Cerebellar nuclear complex (tissue), 1 donor: Measurements from ENCODE around the gene TMEM52.

ENCODE experiments used
- DNase-seq, 2 experiments: peaks; one replicate each; lab custom pipeline; 2025; lab: John Stamatoyannopoulos, UW

The TMEM52 gene

DNA sequence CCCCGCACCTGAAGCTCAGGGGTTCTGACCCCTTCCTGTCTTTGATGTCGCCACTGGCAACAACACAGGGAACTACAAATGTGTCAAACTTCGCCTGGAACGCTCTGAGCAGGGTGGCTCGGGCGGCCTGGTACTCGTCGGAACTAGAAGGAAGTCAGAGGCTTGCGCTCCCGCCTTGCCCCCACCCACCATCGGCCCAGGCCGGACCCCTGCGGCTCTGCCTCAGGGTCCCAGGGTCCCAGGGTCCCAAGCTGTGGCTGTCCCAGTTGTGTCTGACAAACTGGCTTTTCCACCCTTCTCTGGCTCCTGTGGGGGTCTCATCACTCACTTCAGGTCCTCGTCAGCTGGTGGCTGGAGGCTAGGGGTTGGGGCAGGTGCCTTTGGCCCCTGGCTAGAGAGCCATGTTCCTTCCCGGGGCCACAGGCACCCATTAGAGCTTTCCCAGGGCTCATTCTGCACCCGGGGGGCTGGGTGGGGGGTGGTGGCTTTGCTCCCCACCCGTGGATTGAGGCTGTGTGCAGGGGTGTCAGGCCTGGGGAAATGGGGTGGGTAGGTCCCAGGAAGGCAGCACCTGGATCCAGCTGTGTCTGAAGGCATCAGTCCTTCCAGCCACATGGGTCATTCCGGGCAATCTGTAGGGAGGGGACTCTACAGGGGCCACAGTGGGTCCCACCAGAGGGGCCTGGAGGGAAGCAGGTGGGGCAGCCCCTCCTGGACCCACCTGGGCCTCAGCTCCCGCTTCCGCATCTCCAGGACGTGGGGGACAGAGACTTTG lies 8.0 kb upstream of the TMEM52 start:
- no peak for DNase-seq

- no peak for DNase-seq
These were observed 7.3 kb upstream of the TMEM52 start for GRCh38 chr1:1926346-1926811.

- no peak for DNase-seq
These were observed 6.6 kb upstream of the TMEM52 start for GRCh38 chr1:1925437-1926345.

DNA sequence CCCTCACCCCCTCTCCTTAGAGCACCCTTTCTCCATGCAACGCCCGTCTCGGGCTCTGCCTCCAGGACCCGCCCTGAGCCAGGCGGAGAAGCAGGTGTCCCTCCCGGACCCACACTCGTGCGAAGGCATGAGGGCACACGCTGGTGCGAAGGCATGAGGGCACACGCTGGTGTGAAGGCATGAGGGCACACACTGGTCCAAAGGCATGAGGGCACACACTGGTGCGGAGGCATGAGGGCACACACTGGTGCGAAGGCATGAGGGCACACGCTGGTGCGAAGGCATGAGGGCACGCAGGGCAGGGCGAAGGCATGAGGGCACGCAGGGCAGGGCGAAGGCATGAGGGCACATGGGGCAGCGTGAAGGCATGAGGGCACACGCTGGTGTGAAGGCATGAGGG lies 5.8 kb upstream of the TMEM52 start:
- DNase-seq: no peak

DNA sequence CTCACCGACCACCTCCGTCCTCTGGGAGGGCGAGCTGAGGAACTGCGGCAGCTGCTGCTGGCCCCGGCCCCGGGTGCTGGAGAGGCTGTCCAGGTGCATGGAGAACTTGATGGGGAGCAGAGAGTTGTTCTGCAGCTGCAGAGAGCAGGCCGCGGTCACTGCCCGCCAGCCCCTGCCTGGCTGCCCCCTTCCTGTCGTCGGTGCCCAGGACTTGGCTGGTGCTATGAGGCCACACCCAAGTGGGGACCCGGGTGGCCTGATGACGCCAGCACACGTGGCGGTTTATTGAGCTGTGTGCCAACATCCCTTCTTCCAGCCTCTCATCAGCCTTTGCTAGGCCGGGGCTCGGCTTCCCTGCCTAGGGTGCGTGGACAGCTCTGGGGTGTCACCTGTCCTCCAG lies 5.3 kb upstream of the TMEM52 start:
- no peak for DNase-seq

- no peak for DNase-seq
These were observed 4.1 kb upstream of the TMEM52 start for GRCh38 chr1:1922956-1923833.

- no peak for DNase-seq
These were observed 3.5 kb upstream of the TMEM52 start for GRCh38 chr1:1922702-1922955.

GRCh38 chr1:1921901-1922701 lies 3.0 kb upstream of the TMEM52 start:
- DNase-seq: no peak

DNA sequence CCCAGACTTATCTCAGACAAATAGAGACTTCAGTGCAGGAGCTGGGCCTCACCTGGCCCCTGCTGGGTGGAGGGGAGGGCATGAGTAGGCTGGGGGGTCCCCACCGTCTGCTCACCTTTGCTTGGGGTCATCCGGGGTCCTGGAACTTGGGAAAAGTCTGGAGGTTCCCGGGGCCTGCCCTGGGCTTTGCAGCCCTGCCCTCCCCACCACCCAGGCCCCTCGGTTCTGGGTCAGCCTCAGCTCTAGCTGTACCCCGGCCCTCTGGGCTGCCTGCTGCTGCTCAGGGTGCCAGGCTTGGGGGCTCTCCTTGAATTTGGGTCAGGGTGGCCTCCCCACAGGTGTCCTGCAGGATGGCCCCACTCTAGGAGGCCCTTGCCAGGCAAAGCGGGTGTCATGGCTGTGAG lies 2.4 kb upstream of the TMEM52 start:
- no peak for DNase-seq

GRCh38 chr1:1920608-1921458 lies 1.8 kb upstream of the TMEM52 start:
- no peak for DNase-seq

- DNase-seq: no peak
These were observed 1.1 kb upstream of the TMEM52 start for GRCh38 chr1:1920057-1920607.

GRCh38 chr1:1919304-1920056 lies 401 bp upstream of the TMEM52 start:
- peak; percentile 78 to 83 for DNase-seq

- DNase-seq: no peak
These were observed 831 bp downstream of the TMEM52 start for GRCh38 chr1:1917995-1918900.

GRCh38 chr1:1917304-1917976 lies 1.6 kb downstream of the TMEM52 start:
- no peak for DNase-seq

DNA sequence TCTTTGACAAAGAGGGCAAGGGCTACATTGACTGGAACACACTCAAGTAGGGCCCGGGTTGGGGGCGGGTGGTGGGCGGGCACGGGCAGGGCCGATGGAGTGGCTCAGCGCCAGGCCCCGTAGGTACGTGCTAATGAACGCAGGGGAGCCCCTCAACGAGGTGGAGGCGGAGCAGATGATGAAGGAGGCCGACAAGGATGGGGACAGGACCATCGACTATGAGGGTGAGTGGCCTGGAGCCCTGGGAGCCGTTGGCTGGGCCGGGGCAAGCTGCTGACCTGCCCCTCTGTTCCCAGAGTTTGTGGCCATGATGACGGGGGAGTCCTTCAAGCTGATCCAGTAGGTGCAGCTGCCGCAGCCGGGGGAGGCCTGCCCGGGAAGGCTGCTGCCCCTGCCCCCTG lies 2.2 kb downstream of the TMEM52 start:
- DNase-seq: no peak

DNA sequence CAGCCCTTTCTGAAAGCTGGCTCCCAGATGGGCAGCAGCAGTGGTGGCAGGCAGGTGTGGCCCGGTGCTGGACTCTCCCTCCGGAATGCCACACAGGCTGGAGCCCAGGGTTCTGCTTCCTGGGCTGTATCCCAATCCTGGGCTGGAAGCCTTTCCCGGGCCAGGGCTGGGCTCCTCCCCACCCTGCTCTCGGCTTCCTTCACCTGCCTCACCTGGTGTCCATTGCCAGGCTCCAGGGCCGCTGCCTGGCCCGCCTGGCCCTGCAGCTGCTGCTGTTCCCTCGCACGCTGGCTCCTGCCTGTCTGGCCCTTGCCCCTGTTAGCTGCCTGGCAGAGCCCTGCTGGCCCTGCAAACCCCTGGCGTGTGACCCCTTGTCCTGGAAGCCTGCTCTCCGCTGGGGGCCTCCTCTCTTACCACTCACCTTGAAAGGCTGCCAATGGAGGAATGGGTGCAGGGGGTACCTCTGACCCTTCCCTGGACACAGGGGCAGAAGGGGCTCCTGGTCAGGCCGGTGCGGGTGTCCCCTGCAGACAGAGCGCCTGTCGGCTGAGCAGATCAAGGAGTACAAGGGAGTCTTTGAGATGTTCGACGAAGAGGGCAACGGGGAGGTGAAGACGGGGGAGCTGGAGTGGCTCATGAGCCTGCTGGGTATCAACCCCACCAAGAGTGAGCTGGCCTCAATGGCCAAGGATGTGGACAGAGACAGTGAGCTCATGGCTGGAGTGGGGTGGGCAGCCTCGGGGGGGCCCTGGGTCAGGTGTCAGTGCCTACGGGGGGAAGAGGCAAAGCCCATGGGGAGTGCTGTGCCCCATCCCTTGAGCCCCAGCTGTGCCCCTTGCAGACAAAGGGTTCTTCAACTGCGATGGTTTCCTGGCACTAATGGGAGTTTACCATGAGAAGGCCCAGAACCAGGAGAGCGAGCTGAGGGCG lies 2.9 kb downstream of the TMEM52 start:
- no peak for DNase-seq
